Panc1 (cell line): Measurements from ENCODE around the gene STAP2. TPM values are rescaled to one million over a fixed set of nuclear protein-coding genes. Genes with fewer than 3 reads are reported as not detected.
"Not testable (repeated sequence)": the region's sequence is repeated elsewhere in the genome, so short reads cannot be mapped to it uniquely, and the experiment has no call there.

Experiments
- ATAC-seq: fragments of 200-7000 bp; cut with Tn5 transposase; 2 replicates; pipeline ENCODE4 v1.9.1; 2020; ENCODE audit warnings: mild to moderate bottlenecking, moderate library complexity
- BruUV-seq: library from RNA; stranded (reverse); fragments of 400-500 nt; replicated peaks from 2 replicates; lab custom pipeline; 2021; lab: Mats Ljungman, UMichigan
- CTCF ChIA-PET: fragments of 300-600 bp; sonication (Branson Sonifier 250); formaldehyde crosslinking; loops from one replicate; lab custom pipeline; 2022; ENCODE audit warnings: antibody characterized with exemption; lab: Charles Lee
- POLR2A ChIA-PET: fragments of 300-600 bp; sonication (Branson Sonifier 250); formaldehyde crosslinking; loops from one replicate; lab custom pipeline; 2022; ENCODE audit warnings: antibody characterized with exemption; lab: Charles Lee
- DNase-seq: peaks from one replicate; pipeline ENCODE4 v3.0.0-alpha.2; 2010; ENCODE audit warnings: low read depth, low spot score
- H3K27ac ChIP-seq: 2 replicates; pipeline ENCODE4 v1.5.1; 2011; ENCODE audit warnings: mild to moderate bottlenecking, low read length, inconsistent platforms
- H3K27me3 ChIP-seq: fragments of 200-500 bp; sonication (Bioruptor generic); 2 replicates; pipeline ENCODE4 v1.6.0; 2014; ENCODE audit warnings: low read length, inconsistent platforms; ENCODE audit not compliant: control insufficient read depth, insufficient read depth
- H3K36me3 ChIP-seq: fragments of 200-500 bp; sonication (Bioruptor generic); 2 replicates; pipeline ENCODE4 v1.5.1; 2014; ENCODE audit warnings: inconsistent platforms, mild to moderate bottlenecking, low read length, moderate library complexity; ENCODE audit not compliant: control insufficient read depth, insufficient read depth
- H3K4me1 ChIP-seq: 2 replicates; pipeline ENCODE4 v1.5.1; 2011; ENCODE audit warnings: inconsistent platforms, mild to moderate bottlenecking, low read length, moderate library complexity; ENCODE audit not compliant: control insufficient read depth, insufficient read depth
- H3K4me3 ChIP-seq, 2 experiments: 2 replicates each; pipeline ENCODE4 v1.5.1; 2011 to 2012; ENCODE audit warnings: low read depth in 2 of 2, low read length in 2 of 2, mild to moderate bottlenecking in 2 of 2, inconsistent platforms in 1 of 2, moderate library complexity in 1 of 2
- H3K9me3 ChIP-seq: fragments of 200-500 bp; sonication (Bioruptor generic); 2 replicates; pipeline ENCODE4 v1.5.1; 2014; ENCODE audit warnings: low read depth, mild to moderate bottlenecking, inconsistent platforms, low read length, moderate library complexity; ENCODE audit not compliant: control insufficient read depth, insufficient read depth
- CTCF ChIP-seq: fragments of 450-650 bp; IDR thresholded peaks from 2 replicates; pipeline ENCODE4 v1.5.1; 2017; ENCODE audit warnings: mild to moderate bottlenecking
- POLR2AphosphoS5 ChIP-seq: IDR thresholded peaks from 2 replicates; pipeline ENCODE4 v1.6.1; 2012; ENCODE audit warnings: mild to moderate bottlenecking, low read depth, low read length, moderate library complexity
- REST ChIP-seq, 2 experiments: IDR thresholded peaks; 2 replicates each; pipeline ENCODE4 v1.6.1; 2011 to 2012; ENCODE audit warnings: low read depth in 2 of 2, control low read depth in 1 of 2, low read length in 1 of 2, mild to moderate bottlenecking in 1 of 2, moderate library complexity in 1 of 2; ENCODE audit not compliant: insufficient read depth in 1 of 2
- SIN3A ChIP-seq: IDR thresholded peaks from 2 replicates; pipeline ENCODE4 v1.6.1; 2012; ENCODE audit warnings: low read depth, mild to moderate bottlenecking, low read length, moderate library complexity, borderline replicate concordance; ENCODE audit not compliant: insufficient read depth
- TCF7L2 ChIP-seq: IDR thresholded peaks from 2 replicates; pipeline ENCODE4 v1.6.1; 2011; ENCODE audit warnings: mild to moderate bottlenecking, low read depth, low read length, inconsistent platforms
- in situ Hi-C: cut with HindIII; loops from 2 replicates; pipeline ENCODE4 v1.10.0; 2016; ENCODE audit warnings: low sequenced_read_pairs, low pct_unique_long_range_greater_than_20kb
- intact Hi-C: fragments of 100-400 bp; cut with micrococcal nuclease; formaldehyde crosslinking; loops from one replicate; pipeline ENCODE4 v1.10.0; 2022; ENCODE audit not compliant: unreplicated experiment
- total RNA-seq: library from RNA; stranded (reverse); gene quantifications from one replicate; pipeline ENCODE4 v1.2.1, GENCODE V29; 2021; ENCODE audit not compliant: unreplicated experiment

STAP2 gene
- total RNA-seq, 1 experiment from 2014 or later: 10.0 TPM

- ATAC-seq (no peak), DNase-seq (no peak)
- Histone ChIP-seq H3K4me3 (no peak overlapping the region), H3K36me3 (no peaks in the 10 kb centered on the region), H3K4me1 (no peaks in the 10 kb centered on the region), H3K27me3 (no peaks in the 10 kb centered on the region; the same call in 1 of the 2 replicates), H3K27ac (no peak overlapping the region), H3K9me3 (no peaks in the 10 kb centered on the region)
- CTCF ChIA-PET: no interaction called here
- BruUV-seq: no TSS peak
- POLR2A ChIA-PET: interaction anchor here (0.6 kb wide), 1 partner anchor 68 kb away, joined by 5 read pairs; no protein-coding TSS in a partner anchor
- intact Hi-C loops (no loop called here), in situ Hi-C loops (no loop called here)
- TF ChIP-seq CTCF (no peak), TCF7L2 (no peak), REST (IDR thresholded peaks at IDR 0.05; ENCODE audit: insufficient read depth in 1 of 2, low read depth in 2 of 2, low read length in 1 of 2) (no peak), SIN3A (no peak), POLR2AphosphoS5 (no peak)
Observed at GRCh38 chr19:4278010-4278409, 60.6 kb downstream of the STAP2 start.

DNA sequence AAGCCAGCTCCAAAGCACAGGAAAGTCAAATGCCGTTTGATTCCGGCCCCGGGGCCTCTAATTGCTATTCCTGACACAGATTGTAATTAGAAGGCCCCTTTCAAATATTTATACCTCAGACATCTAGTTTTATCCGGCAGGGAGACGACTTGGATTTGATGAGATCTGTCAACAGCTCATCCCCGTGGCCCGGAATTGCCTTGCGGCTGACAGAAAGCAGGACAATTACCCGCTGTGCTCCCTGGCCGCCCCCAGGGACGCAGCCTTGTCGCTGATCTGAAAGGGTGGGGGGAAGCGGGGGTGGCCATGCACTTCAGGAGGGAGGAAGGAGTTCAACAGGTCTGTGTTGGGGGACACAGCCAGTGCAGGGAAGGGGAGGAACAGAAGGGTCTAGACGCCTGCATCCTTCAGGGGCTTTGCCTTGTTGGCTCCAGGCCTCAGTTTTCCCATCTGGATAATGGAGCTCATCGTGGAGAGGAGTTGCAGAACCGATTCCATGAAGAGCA is 61.4 kb downstream of the STAP2 start:
- in situ Hi-C loops: no loop called here
- Histone ChIP-seq H3K9me3 (no peaks in the 10 kb centered on the region), H3K4me1 (no peaks in the 10 kb centered on the region), H3K36me3 (no peaks in the 10 kb centered on the region), H3K27me3 (no peaks in the 10 kb centered on the region; the same call in 1 of the 2 replicates), H3K27ac (no peak overlapping the region), H3K4me3 (no peak overlapping the region)
- DNase-seq (no peak), ATAC-seq (no peak)
- POLR2A ChIA-PET: no interaction called here
- no TSS peak for BruUV-seq
- TF ChIP-seq TCF7L2 (no peak), POLR2AphosphoS5 (no peak), REST (IDR thresholded peaks at IDR 0.05; ENCODE audit: insufficient read depth in 1 of 2, low read depth in 2 of 2, low read length in 1 of 2) (no peak), SIN3A (no peak), CTCF (no peak)
- intact Hi-C loops: no loop called here
- CTCF ChIA-PET: no interaction called here

- H3K4me3 ChIP-seq, H3K27me3 ChIP-seq, H3K9me3 ChIP-seq, DNase-seq, in situ Hi-C loops, intact Hi-C loops, H3K36me3 ChIP-seq, BruUV-seq, ATAC-seq, CTCF ChIA-PET, H3K27ac ChIP-seq, H3K4me1 ChIP-seq: not testable (repeated sequence)
- POLR2A ChIA-PET: interaction anchor here (0.7 kb wide), 1 partner anchor 30 kb away, joined by 3 read pairs; no protein-coding TSS in a partner anchor
Observed at GRCh38 chr19:4274321-4274686, 64.3 kb downstream of the STAP2 start.
